Right lobe of liver (tissue), 6 donors: ENCODE measurements around the gene EFEMP1. TPM values are rescaled to one million over a fixed set of nuclear protein-coding genes. Genes with fewer than 3 reads are reported as not detected.

Experiments used
- ATAC-seq, 4 donors: fragments of 200-7000 bp; cut with Tn5 transposase; one replicate each; pipeline ENCODE4 v1.9.1; 2020; ENCODE audit warnings: mild to moderate bottlenecking in 4 of 4, moderate library complexity in 4 of 4
- DNase-seq, 3 donors: peaks; one replicate each; pipeline ENCODE4 v3.0.0-alpha.2; 2020
- H3K27ac ChIP-seq, 3 donors: fragments of 200-600 bp; one replicate each; pipeline ENCODE4 v1.8.0; 2022
- H3K27me3 ChIP-seq, 2 donors: fragments of 200-600 bp; one replicate each; pipeline ENCODE4 v1.8.0; 2022
- H3K36me3 ChIP-seq, 4 donors: fragments of 200-600 bp; sonication (generic) in 1 of 4; one replicate each; pipeline versions ENCODE4 v1.5.1 to v1.8.0; 2017 to 2022; ENCODE audit warnings: control low read depth in 1 of 4
- H3K4me1 ChIP-seq, 4 donors: fragments of 200-600 bp; sonication (generic) in 1 of 4; one replicate each; pipeline versions ENCODE4 v1.5.1 to v1.8.0; 2017 to 2022; ENCODE audit warnings: control low read depth in 1 of 4
- H3K4me3 ChIP-seq, 3 donors: fragments of 200-600 bp; one replicate each; pipeline ENCODE4 v1.8.0; 2022
- H3K9me3 ChIP-seq, 4 donors: fragments of 200-600 bp; sonication (generic) in 1 of 4; one replicate each; pipeline versions ENCODE4 v1.5.1 to v1.8.0; 2017 to 2022; ENCODE audit warnings: control low read depth in 1 of 4
- CTCF ChIP-seq, 4 donors: fragments of 200-600 bp in 3 of 4; fragments of 450-650 bp in 1 of 4; IDR thresholded peaks; one replicate each; pipeline versions ENCODE4 v1.5.1 to v1.8.0; 2016 to 2022; ENCODE audit warnings: antibody characterized with exemption in 4 of 4, mild to moderate bottlenecking in 2 of 4
- POLR2A ChIP-seq: fragments of 450-650 bp; IDR thresholded peaks from one replicate; pipeline ENCODE4 v1.6.1; 2017; ENCODE audit warnings: antibody characterized with exemption, mild to moderate bottlenecking
- WGBS: methylation state at CpG from one replicate; pipeline ENCODE4 v1.1.6; 2018; ENCODE audit warnings: low coverage, low lambda C conversion rate; ENCODE audit not compliant: insufficient coverage; ENCODE audit errors: missing lambda C conversion rate; 5-methylcytosine and 5-hydroxymethylcytosine counted together
- intact Hi-C, 2 donors: fragments of 100-400 bp; cut with DNase I; formaldehyde crosslinking; loops; one replicate each; pipeline versions ENCODE4 v1.11.2 to v1.14.1; 2022
- total RNA-seq, 6 experiments: library from RNA; depleted of rRNA in 2 of 6; stranded (reverse); fragments of >200 nt in 2 of 6; fragmentation: NEBNext Ultra II Directional in 3 of 6; extraction: Animal tissue kit (Norgen Biotek cat#: 25700) in 3 of 6; gene quantifications; one replicate each; pipeline versions ENCODE4 v1.1.0 to v1.2.4, GENCODE V29; 2016 to 2023
- donor health status: DM: no; HTN: yes; CAD: no.
- donor health status: DM: no; HTN: no; CAD: no.
- donor health status: DM: no; HTN: no; CAD: no.
- donor health status: DM: no; HTN: yes; CAD: no.
- donor health status: DM: no; HTN: yes; CAD: no.

EFEMP1 gene
- total RNA-seq, 6 experiments from 2014 or later: 2.4 to 36.8 (median 9.0) TPM

GRCh38 chr2:55917117-55917516 lies 6.5 kb downstream of the EFEMP1 start:
- Histone ChIP-seq H3K27ac (no peak overlapping the region), H3K9me3 (no peaks in the 10 kb centered on the region), H3K36me3 (no peaks in the 10 kb centered on the region), H3K4me3 (no peak overlapping the region), H3K4me1 (no peaks in the 10 kb centered on the region), H3K27me3 (no peaks in the 10 kb centered on the region)
- intact Hi-C loops: no loop called here
- WGBS: 58% methylated on average over 4 of the region's 5 CpGs
- DNase-seq (no peak), ATAC-seq (no peak)
- TF ChIP-seq POLR2A (no peak), CTCF (IDR thresholded peaks at IDR 0.05) (no peak)

GRCh38 chr2:55916473-55917049 lies 7.0 kb downstream of the EFEMP1 start:
- no peaks in the 10 kb centered on the region for H3K9me3 ChIP-seq
- ATAC-seq (no peak), DNase-seq (no peak)
- H3K4me1 ChIP-seq: no peaks in the 10 kb centered on the region
- TF ChIP-seq CTCF (IDR thresholded peaks at IDR 0.05) (no peak), POLR2A (no peak)
- H3K27ac ChIP-seq: no peak overlapping the region
- 50% methylated on average over 7 of the region's 7 CpGs for WGBS
- intact Hi-C loops: no loop called here
- no peaks in the 10 kb centered on the region for H3K27me3 ChIP-seq
- no peaks in the 10 kb centered on the region for H3K36me3 ChIP-seq
- no peak overlapping the region for H3K4me3 ChIP-seq

GRCh38 chr2:55914786-55915185 lies 8.8 kb downstream of the EFEMP1 start:
- H3K4me1 ChIP-seq: no peaks in the 10 kb centered on the region
- H3K27me3 ChIP-seq: no peaks in the 10 kb centered on the region
- no peak overlapping the region for H3K4me3 ChIP-seq
- ATAC-seq: no peak
- no peaks in the 10 kb centered on the region for H3K36me3 ChIP-seq
- no peak for DNase-seq
- WGBS: 69% methylated on average over 1 of the region's 1 CpG
- TF ChIP-seq CTCF (IDR thresholded peaks at IDR 0.05): no peak
- no peak for TF ChIP-seq POLR2A
- intact Hi-C loops: no loop called here
- no peak overlapping the region for H3K27ac ChIP-seq
- H3K9me3 ChIP-seq: no peaks in the 10 kb centered on the region

- no peak for ATAC-seq
- Histone ChIP-seq H3K4me3 (no peak overlapping the region), H3K27ac (no peak overlapping the region), H3K27me3 (no peaks in the 10 kb centered on the region), H3K36me3 (no peaks in the 10 kb centered on the region), H3K9me3 (no peaks in the 10 kb centered on the region), H3K4me1 (no peaks in the 10 kb centered on the region)
- TF ChIP-seq CTCF (IDR thresholded peaks at IDR 0.05) (no peak), POLR2A (no peak)
- DNase-seq: no peak
- WGBS: 42% methylated on average over 3 of the region's 3 CpGs
- intact Hi-C loops: no loop called here
These were observed 10.7 kb downstream of the EFEMP1 start for GRCh38 chr2:55912926-55913325.

- H3K4me1 ChIP-seq: no peaks in the 10 kb centered on the region
- TF ChIP-seq CTCF (IDR thresholded peaks at IDR 0.05) (no peak), POLR2A (no peak)
- intact Hi-C loops: no loop called here
- H3K36me3 ChIP-seq: no peaks in the 10 kb centered on the region
- ATAC-seq (no peak), DNase-seq (no peak)
- H3K4me3 ChIP-seq: no peak overlapping the region
- H3K27ac ChIP-seq: no peak overlapping the region
- WGBS: 80% methylated on average over 2 of the region's 2 CpGs
- H3K9me3 ChIP-seq: no peaks in the 10 kb centered on the region
- no peaks in the 10 kb centered on the region for H3K27me3 ChIP-seq
These were observed 13.5 kb downstream of the EFEMP1 start for GRCh38 chr2:55910077-55910476.
